H1 (cell line): ENCODE measurements around the gene PAX5. TPM values are rescaled to one million over a fixed set of nuclear protein-coding genes. Genes with fewer than 3 reads are reported as not detected.
A peak's percentile ranks its signal among the peaks of the same experiment; 100 is the strongest.

Experiments used
- CTCF ChIA-PET: fragments of 300-600 bp; sonication (Branson Sonifier 250); formaldehyde crosslinking; loops from one replicate; lab custom pipeline; 2021; ENCODE audit not compliant: partially characterized antibody; lab: Charles Lee
- POLR2A ChIA-PET: fragments of 300-600 bp; sonication (Branson Sonifier 250); formaldehyde crosslinking; loops from one replicate; lab custom pipeline; 2021; ENCODE audit warnings: inconsistent platforms; ENCODE audit not compliant: partially characterized antibody; lab: Charles Lee
- DNase-seq, 2 experiments: peaks; one replicate each; pipeline versions ENCODE4 v3.0.0 to v3.0.0-alpha.2; 2010 to 2022; ENCODE audit warnings: low spot score in 2 of 2, low read depth in 1 of 2, mixed read lengths in 1 of 2
- FAIRE-seq: peaks from 2 replicates; lab custom pipeline; 2011; peaks lifted over from hg19 to GRCh38; lab: Jason Lieb, UNC
- H2AFZ ChIP-seq: 2 replicates; pipeline ENCODE4 v1.8.1; 2012; ENCODE audit warnings: low read length, inconsistent platforms
- H2AK5ac ChIP-seq: 2 replicates; pipeline ENCODE4 v1.6.1; 2013; ENCODE audit warnings: low read depth, low read length
- H2BK120ac ChIP-seq: replicated peaks from 2 replicates; pipeline ENCODE3; 2013; ENCODE audit warnings: low read depth, low read length, inconsistent platforms
- H2BK12ac ChIP-seq: 2 replicates; pipeline ENCODE4 v1.6.1; 2013; ENCODE audit warnings: low read depth, low read length
- H2BK15ac ChIP-seq: 2 replicates; pipeline ENCODE4 v1.6.1; 2013; ENCODE audit warnings: low read length
- H2BK20ac ChIP-seq: 2 replicates; pipeline ENCODE4 v1.6.1; 2013; ENCODE audit warnings: low read length
- H2BK5ac ChIP-seq: 2 replicates; pipeline ENCODE4 v1.6.1; 2013; ENCODE audit warnings: low read depth, low read length
- H3K14ac ChIP-seq: 2 replicates; pipeline ENCODE4 v1.6.1; 2013; ENCODE audit warnings: inconsistent platforms; ENCODE audit not compliant: insufficient read length
- H3K18ac ChIP-seq: 2 replicates; pipeline ENCODE4 v1.6.1; 2013; ENCODE audit warnings: low read length; ENCODE audit errors: extremely low read depth
- H3K23ac ChIP-seq: 2 replicates; pipeline ENCODE4 v1.6.1; 2013; ENCODE audit warnings: inconsistent platforms; ENCODE audit not compliant: insufficient read length
- H3K23me2 ChIP-seq: 2 replicates; pipeline ENCODE4 v1.6.1; 2013; ENCODE audit warnings: low read depth, low read length
- H3K27ac ChIP-seq: 2 replicates; pipeline ENCODE4 v1.6.1; 2011; ENCODE audit warnings: low read depth, low read length, inconsistent platforms
- H3K27me3 ChIP-seq, 4 experiments: replicated peaks in 1 of 4; 1 replicate in 1 of 4; 2 replicates in 3 of 4; pipeline versions ENCODE4 v1.6.1 to v1.8.1; 2011 to 2013; ENCODE audit warnings: low read length in 3 of 4, mild to moderate bottlenecking in 3 of 4, inconsistent platforms in 2 of 4, mixed read lengths in 2 of 4, moderate library complexity in 1 of 4; ENCODE audit not compliant: control insufficient read depth in 3 of 4, insufficient read depth in 3 of 4; ENCODE audit errors: extremely low read depth in 1 of 4
- H3K36me3 ChIP-seq, 4 experiments: 2 replicates each; pipeline versions ENCODE4 v1.6.1 to v1.8.1; 2011 to 2013; ENCODE audit warnings: mild to moderate bottlenecking in 4 of 4, low read length in 3 of 4, moderate library complexity in 2 of 4, control low read depth in 1 of 4, inconsistent platforms in 1 of 4; ENCODE audit not compliant: insufficient read depth in 4 of 4, control insufficient read depth in 2 of 4
- H3K4ac ChIP-seq: replicated peaks from 2 replicates; pipeline ENCODE3; 2013; ENCODE audit warnings: low read length, low read depth, mixed read lengths, inconsistent platforms; ENCODE audit not compliant: insufficient read length
- H3K4me1 ChIP-seq, 4 experiments: replicated peaks in 1 of 4; 1 replicate in 1 of 4; 2 replicates in 3 of 4; pipeline versions ENCODE4 v1.6.1 to v1.8.1; 2011 to 2013; ENCODE audit warnings: low read length in 3 of 4, inconsistent platforms in 2 of 4, mixed read lengths in 1 of 4; ENCODE audit not compliant: insufficient read depth in 4 of 4, control insufficient read depth in 3 of 4
- H3K4me2 ChIP-seq, 2 experiments: 2 replicates each; pipeline versions ENCODE4 v1.6.1 to v1.8.1; 2011 to 2013; ENCODE audit warnings: low read depth in 2 of 2, low read length in 2 of 2, control low read depth in 1 of 2, inconsistent platforms in 1 of 2, mild to moderate bottlenecking in 1 of 2; ENCODE audit not compliant: insufficient read depth in 1 of 2
- H3K4me3 ChIP-seq, 4 experiments: fragments of 200-600, 300-600 bp in 1 of 4; sonication (generic), shearing (Covaris generic), sonication (Bioruptor Twin) in 1 of 4; 2 replicates each; pipeline versions ENCODE4 v1.5.1 to v1.8.1; 2011 to 2016; ENCODE audit warnings: low read length in 4 of 4, low read depth in 3 of 4, control low read depth in 2 of 4, inconsistent platforms in 2 of 4, mild to moderate bottlenecking in 2 of 4, mixed read lengths in 1 of 4, moderate library complexity in 1 of 4; ENCODE audit not compliant: insufficient read depth in 2 of 4; ENCODE audit errors: extremely low read depth in 1 of 4
- H3K56ac ChIP-seq: replicated peaks from 2 replicates; pipeline ENCODE3; 2013; ENCODE audit warnings: low read depth, mild to moderate bottlenecking, mixed read lengths, low read length, inconsistent platforms; ENCODE audit not compliant: insufficient read length
- H3K79me1 ChIP-seq: 2 replicates; pipeline ENCODE4 v1.6.1; 2013; ENCODE audit warnings: low read depth, low read length, control low read depth
- H3K79me2 ChIP-seq, 2 experiments: 2 replicates each; pipeline versions ENCODE4 v1.6.1 to v1.8.1; 2012 to 2013; ENCODE audit warnings: low read length in 2 of 2, mild to moderate bottlenecking in 2 of 2, inconsistent platforms in 1 of 2; ENCODE audit not compliant: insufficient read depth in 2 of 2, control insufficient read depth in 1 of 2
- H3K9ac ChIP-seq, 4 experiments: replicated peaks in 1 of 4; 1 replicate in 1 of 4; 2 replicates in 3 of 4; pipeline versions ENCODE4 v1.6.1 to v1.8.1; 2011 to 2013; ENCODE audit warnings: low read depth in 3 of 4, low read length in 3 of 4, control low read depth in 2 of 4, mild to moderate bottlenecking in 2 of 4, moderate library complexity in 2 of 4, inconsistent platforms in 1 of 4; ENCODE audit errors: extremely low read depth in 1 of 4
- H3K9me3 ChIP-seq, 2 experiments: 2 replicates each; pipeline versions ENCODE4 v1.6.1 to v1.8.1; 2012 to 2013; ENCODE audit warnings: mild to moderate bottlenecking in 2 of 2, moderate library complexity in 2 of 2, control low read depth in 1 of 2, inconsistent platforms in 1 of 2, low read depth in 1 of 2, low read length in 1 of 2, mixed read lengths in 1 of 2; ENCODE audit not compliant: insufficient read depth in 2 of 2
- H4K20me1 ChIP-seq, 2 experiments: replicated peaks in 1 of 2; 2 replicates each; pipeline versions ENCODE3 to v1.8.1; 2011 to 2013; ENCODE audit warnings: inconsistent platforms in 2 of 2, low read length in 2 of 2, mild to moderate bottlenecking in 1 of 2; ENCODE audit not compliant: insufficient read depth in 2 of 2, control insufficient read depth in 1 of 2
- H4K5ac ChIP-seq: 2 replicates; pipeline ENCODE4 v1.6.1; 2013; ENCODE audit warnings: low read length, low read depth, mixed read lengths, inconsistent platforms; ENCODE audit not compliant: insufficient read length
- H4K8ac ChIP-seq: 2 replicates; pipeline ENCODE4 v1.8.0; 2013; ENCODE audit warnings: mild to moderate bottlenecking, moderate library complexity, low read length, inconsistent platforms; ENCODE audit not compliant: insufficient read depth; ENCODE audit errors: extremely low read depth
- H4K91ac ChIP-seq: replicated peaks from 2 replicates; pipeline ENCODE3; 2013; ENCODE audit warnings: low read length, mixed read lengths, inconsistent platforms; ENCODE audit not compliant: insufficient read length
- BCL11A ChIP-seq, 2 experiments: IDR thresholded peaks; one replicate each; pipeline ENCODE4 v1.6.1; 2011; ENCODE audit warnings: low read depth in 2 of 2, low read length in 2 of 2, mild to moderate bottlenecking in 2 of 2
- CBX8 ChIP-seq: fragments of 300-800, 300-1000 bp; sonication (generic); IDR thresholded peaks from 2 replicates; pipeline ENCODE4 v1.7.1; 2016; ENCODE audit warnings: low read depth, low read length, borderline replicate concordance
- E2F6 ChIP-seq: IDR thresholded peaks from 2 replicates; pipeline ENCODE4 v1.6.1; 2012; ENCODE audit warnings: inconsistent platforms
- EZH2 ChIP-seq: fragments of 200-600 bp; sonication (generic); IDR thresholded peaks from 2 replicates; pipeline ENCODE4 v1.7.1; 2012; ENCODE audit warnings: low read depth, mild to moderate bottlenecking, moderate library complexity, low read length, inconsistent platforms; ENCODE audit not compliant: severe bottlenecking
- HDAC2 ChIP-seq, 2 experiments: fragments of 300-600 bp in 1 of 2; sonication (generic) in 1 of 2; IDR thresholded peaks; 2 replicates each; pipeline ENCODE4 v1.6.1; 2011 to 2012; ENCODE audit warnings: low read depth in 2 of 2, low read length in 2 of 2, mild to moderate bottlenecking in 2 of 2, moderate library complexity in 2 of 2, borderline replicate concordance in 1 of 2, inconsistent platforms in 1 of 2
- HDAC6 ChIP-seq: IDR thresholded peaks from one replicate; pipeline ENCODE4 v1.7.1; 2012; ENCODE audit warnings: low read depth, mild to moderate bottlenecking, inconsistent platforms, low read length, moderate library complexity
- JUND ChIP-seq: IDR thresholded peaks from 2 replicates; pipeline ENCODE4 v1.6.1; 2011; ENCODE audit warnings: mild to moderate bottlenecking, improper control_type of control experiment, low read length
- WGBS, 2 experiments: shearing (Covaris generic) in 1 of 2; methylation state at CpG; one replicate each; pipeline versions ENCODE4 v1.1.6 to v1.1.7; 2013 to 2015; ENCODE audit warnings: low lambda C conversion rate in 2 of 2, mixed read lengths in 2 of 2, inconsistent platforms in 1 of 2, low coverage in 1 of 2, missing lambda C conversion rate in 1 of 2; ENCODE audit not compliant: insufficient replicate concordance in 2 of 2, insufficient coverage in 1 of 2, insufficient read length in 1 of 2; ENCODE audit errors: extremely low coverage in 1 of 2, missing lambda C conversion rate in 1 of 2; 5-methylcytosine and 5-hydroxymethylcytosine counted together
- polyA plus RNA-seq, 7 experiments: library from polyadenylated mRNA; depleted of rRNA in 3 of 7; stranded (reverse) in 5 of 7; unstranded in 2 of 7; fragments of >200 nt in 5 of 7; fragments of 200-250 nt in 2 of 7; gene quantifications; 1 replicate in 5 of 7; 2 replicates in 1 of 7; 4 replicates in 1 of 7; pipeline versions ENCODE4 v1.2.1 to v1.2.3, GENCODE V29; 2011 to 2013; ENCODE audit warnings: missing spikeins in 2 of 7, mixed read lengths in 2 of 7
- total RNA-seq: library from RNA; stranded (reverse); fragmentation: NEBNext Ultra II Directional; extraction: Animal tissue kit (Norgen Biotek cat#: 25700); gene quantifications from 2 replicates; pipeline ENCODE4 v1.2.1, GENCODE V29; 2021
- TF ChIP-seq, protein P1 (sequence below): IDR thresholded peaks from 2 replicates; pipeline ENCODE4 v1.6.1; 2011; ENCODE audit warnings: low read depth, mild to moderate bottlenecking, low read length; ENCODE audit not compliant: insufficient read depth

PAX5 gene
- total and polyA plus RNA-seq, 2 of the 8 experiments (the other 6 are each of a cell fraction or from before 2014, with no cell fraction given) = 0.29 to 0.43 TPM

DNA sequence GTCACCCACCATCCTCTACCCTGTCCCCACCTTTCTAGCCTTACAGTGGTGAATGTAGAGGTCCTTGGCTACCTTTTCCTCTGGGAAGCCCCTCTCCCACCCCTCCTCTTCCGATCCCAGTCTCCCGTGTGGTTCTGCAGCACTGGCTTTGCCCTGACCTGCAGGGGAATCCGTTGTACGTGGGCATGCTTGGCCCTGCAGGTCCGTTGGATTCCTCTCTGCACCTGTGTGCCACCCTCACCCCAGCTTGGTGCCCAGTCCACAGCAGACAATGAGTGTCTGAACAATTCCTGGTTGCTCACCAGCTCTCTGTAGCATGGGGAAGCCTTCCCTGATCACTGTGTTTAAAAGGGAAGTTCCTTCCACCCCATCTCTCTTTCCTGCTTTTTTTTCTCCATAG lies 185.1 kb downstream of the PAX5 start:
- Histone ChIP-seq H2BK15ac (0 out of 2 replicates have a peak overlapping the region, but pooled peaks have one; percentile 8), H2AFZ (no peak overlapping the region), H4K5ac (no peak overlapping the region), H3K79me1 (no peaks in the 10 kb centered on the region), H2BK20ac (no peak overlapping the region), H3K4me3 (no peak overlapping the region), H2AK5ac (no peak overlapping the region), H3K27me3 (no peaks in the 10 kb centered on the region), H4K8ac (no peak overlapping the region), H3K4ac (no peak overlapping the region), H2BK120ac (no peak overlapping the region), H3K79me2 (no peaks in the 10 kb centered on the region), H4K20me1 (no peaks in the 10 kb centered on the region), H3K23me2 (no peaks in the 10 kb centered on the region; the same call in 1 of the 2 replicates), H3K56ac (no peak overlapping the region), H3K9me3 (no peaks in the 10 kb centered on the region), H3K27ac (no peak overlapping the region), H3K4me1 (peaks cover 0 to 4% (median 0%) of the 10 kb centered on the region in 4 experiments; a peak in 1 of 7 replicates), H3K36me3 (no peaks in the 10 kb centered on the region), H3K18ac (no peak overlapping the region), H3K9ac (no peak overlapping the region), H4K91ac (no peak overlapping the region), H3K4me2 (no peak overlapping the region), H2BK5ac (no peak overlapping the region), H3K23ac (no peak overlapping the region), H3K14ac (no peak overlapping the region), H2BK12ac (no peak overlapping the region)
- POLR2A ChIA-PET = no interaction called here
- 85% methylated on average over 5 of the region's 5 CpGs; no CpG with 5 or more reads in 1 of the 2 experiments for WGBS, 2 experiments
- DNase-seq (no peak), FAIRE-seq (no peak)
- TF ChIP-seq, protein P1, sequence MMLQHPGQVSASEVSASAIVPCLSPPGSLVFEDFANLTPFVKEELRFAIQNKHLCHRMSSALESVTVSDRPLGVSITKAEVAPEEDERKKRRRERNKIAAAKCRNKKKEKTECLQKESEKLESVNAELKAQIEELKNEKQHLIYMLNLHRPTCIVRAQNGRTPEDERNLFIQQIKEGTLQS = no peak
- TF ChIP-seq CBX8 (no peak), HDAC6 (no peak), HDAC2 (IDR thresholded peaks at IDR 0.05; ENCODE audit: borderline replicate concordance in 1 of 2, low read depth in 2 of 2, low read length in 2 of 2) (no peak), EZH2 (no peak), JUND (no peak), BCL11A (IDR thresholded peaks at IDR 0.05; ENCODE audit: low read depth in 2 of 2, low read length in 2 of 2) (no peak), E2F6 (no peak)
- CTCF ChIA-PET = interaction anchor here (0.8 to 13.8 kb wide), 11 partner anchors 9 to 142 kb away, joined by 3 to 148 read pairs (median 4); no protein-coding TSS in a partner anchor
